Measurements from ENCODE around the gene CPLANE2. TPM values are rescaled to one million over a fixed set of nuclear protein-coding genes. Genes with fewer than 3 reads are reported as not detected.
A peak's percentile ranks its signal among the peaks of the same experiment; 100 is the strongest.

The CPLANE2 gene
- total RNA-seq, 1 experiment from 2014 or later, result 8.5 TPM

DNA sequence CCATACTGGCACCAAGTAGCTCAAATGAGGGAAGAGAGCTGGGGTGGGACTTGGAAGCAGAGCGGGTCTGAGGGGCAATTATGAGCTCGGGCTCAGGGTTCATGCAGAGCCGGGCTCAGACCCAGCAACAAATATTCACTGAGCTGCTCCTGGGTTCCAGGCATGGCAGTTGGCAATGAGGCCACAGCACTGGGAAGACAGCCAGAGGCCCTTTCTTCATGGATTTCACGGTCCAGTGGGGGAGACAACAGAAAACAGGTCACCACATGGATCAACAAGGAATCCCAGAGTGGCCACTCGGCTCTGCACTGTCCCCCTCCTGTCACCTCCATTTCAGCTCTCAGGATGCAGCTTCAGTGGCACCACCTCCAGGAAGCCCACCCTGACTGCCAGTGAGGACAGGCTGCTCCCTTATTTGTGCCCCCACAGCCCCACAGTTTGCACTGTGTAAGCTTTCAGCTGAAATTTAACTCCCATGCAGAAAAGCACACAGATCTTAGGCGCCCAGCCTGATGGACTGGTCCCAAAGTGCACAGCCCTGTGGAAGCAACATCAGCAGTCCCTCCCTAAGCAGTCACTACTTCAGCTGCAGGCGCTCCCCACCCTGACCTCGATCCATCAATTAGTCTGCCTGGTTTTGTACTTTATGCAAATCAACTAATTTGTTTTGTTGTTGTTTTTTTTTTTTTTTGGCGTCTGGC lies 46.9 kb downstream of the CPLANE2 start:
- DNase-seq (ENCODE audit: low spot score), result no peak

DNA sequence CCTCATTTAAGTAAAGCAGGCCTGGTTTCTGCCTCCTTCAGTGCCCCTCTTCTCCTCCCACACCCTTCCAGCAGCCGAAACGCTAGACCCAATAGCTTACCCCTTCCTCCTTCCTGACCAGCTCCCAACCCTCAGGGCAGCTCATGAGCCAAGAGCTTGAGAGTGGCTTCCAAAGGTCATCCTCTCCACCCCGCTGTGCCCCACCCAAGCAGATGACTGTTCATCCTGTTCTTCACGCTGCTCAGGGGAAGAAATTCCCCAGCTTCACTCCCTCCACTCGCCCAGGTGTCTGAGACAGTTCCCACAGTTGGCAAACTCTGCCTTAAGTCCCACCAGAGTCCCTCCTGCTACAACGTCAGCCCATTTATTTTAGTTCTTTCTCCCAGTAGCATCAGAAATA lies 48.0 kb downstream of the CPLANE2 start:
- no peak for DNase-seq (ENCODE audit: low spot score)

GRCh38 chr1:16187748-16188401 lies 49.1 kb downstream of the CPLANE2 start:
- DNase-seq (ENCODE audit: low spot score), result peak; percentile 65

DNA sequence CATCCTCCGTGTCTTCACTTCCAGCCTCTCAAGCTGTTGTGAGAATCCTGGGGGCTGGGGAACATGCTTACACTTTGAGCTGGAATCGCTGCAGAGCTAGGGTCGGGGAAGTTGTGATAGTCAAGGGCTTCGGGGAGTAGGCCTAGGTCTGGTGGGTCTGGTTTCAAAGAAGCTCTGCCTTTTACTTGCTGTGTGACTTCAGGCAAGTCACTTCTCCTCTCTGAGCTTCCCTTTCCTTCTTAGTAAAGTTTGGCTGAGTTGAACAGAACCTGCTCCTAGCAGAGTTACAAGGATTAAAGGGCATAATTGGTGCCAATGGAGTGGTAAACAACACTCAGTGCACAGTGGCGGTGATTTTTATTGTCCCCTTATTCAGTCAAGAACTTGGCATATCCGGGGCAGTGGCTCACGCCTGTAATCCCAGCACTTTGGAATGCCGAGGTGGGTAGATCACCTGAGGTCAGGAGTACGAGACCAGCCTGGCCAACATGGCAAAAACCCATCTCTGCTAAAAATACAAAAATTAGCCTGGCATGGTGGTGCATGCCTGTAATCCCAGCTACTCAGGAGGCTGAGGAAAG lies 50.2 kb downstream of the CPLANE2 start:
- DNase-seq (ENCODE audit: low spot score), result no peak

- no peak for DNase-seq (ENCODE audit: low spot score)
These were observed 52.3 kb downstream of the CPLANE2 start for GRCh38 chr1:16184557-16185303.

DNA sequence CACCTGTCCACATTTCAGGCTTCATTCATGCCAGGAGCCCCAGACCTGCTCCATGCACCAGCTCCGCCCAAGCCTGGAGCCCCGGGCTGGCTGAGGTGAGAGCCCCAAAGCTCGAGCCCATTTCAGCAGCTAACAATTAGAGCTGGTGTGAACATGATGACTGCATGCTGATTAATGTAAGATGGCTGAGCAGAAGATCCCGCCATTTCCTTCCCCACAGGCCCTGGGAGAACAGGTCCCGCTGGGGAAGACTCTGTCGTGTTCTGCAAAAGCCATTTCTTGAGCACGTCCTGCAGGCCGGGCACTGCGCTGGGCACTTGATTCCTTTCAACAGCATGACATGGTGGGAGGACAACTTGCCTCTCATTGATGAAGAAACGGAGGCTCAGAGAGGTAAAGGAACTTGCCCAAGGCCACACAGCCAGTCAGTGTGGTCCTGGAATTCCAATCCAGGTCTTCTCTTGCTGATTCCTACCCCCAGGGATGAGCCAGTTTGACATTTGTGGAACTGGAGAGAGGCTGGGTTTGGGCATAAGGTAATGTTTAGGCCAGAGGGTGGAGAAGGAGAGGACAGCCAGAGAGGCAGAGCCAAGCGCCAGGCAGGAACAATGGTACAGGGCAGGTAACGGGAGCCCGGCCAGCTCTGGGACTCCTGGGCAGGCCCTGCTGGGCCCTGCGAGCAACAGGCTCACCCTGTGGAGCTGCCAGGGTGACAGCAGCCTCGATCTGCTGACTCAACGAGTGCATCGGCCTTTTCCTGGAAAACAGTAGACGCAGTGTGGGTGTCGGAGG lies 53.0 kb downstream of the CPLANE2 start:
- no peak for DNase-seq (ENCODE audit: low spot score)

DNA sequence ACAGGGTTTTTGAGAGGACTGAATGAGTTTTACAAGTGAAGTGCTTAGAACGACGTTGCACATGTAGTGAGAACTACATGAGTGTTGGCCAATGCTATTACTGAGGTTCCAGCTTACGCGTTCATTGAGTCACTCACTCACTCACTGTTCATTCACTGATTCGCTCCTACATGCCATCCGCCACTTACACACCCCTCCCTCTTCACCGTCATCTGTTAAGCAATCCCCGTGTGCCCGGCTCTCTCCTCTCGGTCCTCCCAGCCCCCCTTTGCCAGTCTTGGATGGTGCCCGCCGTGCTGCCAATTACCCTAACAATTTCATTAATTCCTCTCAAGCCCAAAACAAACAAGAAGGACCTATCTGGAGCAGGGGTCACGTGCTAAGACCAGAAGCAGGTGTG lies 53.8 kb downstream of the CPLANE2 start:
- no peak for DNase-seq (ENCODE audit: low spot score)

- DNase-seq (ENCODE audit: low spot score), result peak; percentile 83
These were observed 54.9 kb downstream of the CPLANE2 start for GRCh38 chr1:16181887-16182719.

Other genes with a start within 250 kb of the CPLANE2 start
- gene SRARP, start 232.9 kb downstream of the CPLANE2 start, total RNA-seq (2014; rRNA removed; shearing (Covaris generic)), result not detected in 2 replicates
- not detected in 2 replicates for gene HSPB7, start 219.1 kb downstream of the CPLANE2 start, total RNA-seq (2014; rRNA removed; shearing (Covaris generic))
- not detected in 2 replicates for gene CLCNKA, start 215.1 kb downstream of the CPLANE2 start, total RNA-seq (2014; rRNA removed; shearing (Covaris generic))
- gene CLCNKB, start 193.4 kb downstream of the CPLANE2 start, total RNA-seq (2014; rRNA removed; shearing (Covaris generic)), result not detected in 2 replicates
- 0.08 and 0.62 TPM in 2 replicates for gene FAM131C, start 163.5 kb downstream of the CPLANE2 start, total RNA-seq (2014; rRNA removed; shearing (Covaris generic))
- gene EPHA2, start 81.1 kb downstream of the CPLANE2 start, total RNA-seq (2014; rRNA removed; shearing (Covaris generic)), result 10.1 and 14.2 TPM in 2 replicates
- 3.7 and 10.6 TPM in 2 replicates for gene ARHGEF19, start 24.5 kb downstream of the CPLANE2 start, total RNA-seq (2014; rRNA removed; shearing (Covaris generic))
- gene FBXO42, start 115.3 kb upstream of the CPLANE2 start, total RNA-seq (2014; rRNA removed; shearing (Covaris generic)), result 9.6 and 11.4 TPM in 2 replicates
- gene SZRD1, start 130.1 kb upstream of the CPLANE2 start, total RNA-seq (2014; rRNA removed; shearing (Covaris generic)), result 60.1 and 68.0 TPM in 2 replicates
- not detected in 2 replicates for gene SPATA21, start 200.2 kb upstream of the CPLANE2 start, total RNA-seq (2014; rRNA removed; shearing (Covaris generic))
- gene NECAP2, start 203.5 kb upstream of the CPLANE2 start, total RNA-seq (2014; rRNA removed; shearing (Covaris generic)), result 55.5 and 56.9 TPM in 2 replicates

Data from H4 (cell line).